GF-D8 (cell line): Measurements from ENCODE around the gene ZNF263.

Experiments
- DNase-seq: peaks from one replicate; lab custom pipeline; 2025; lab: John Stamatoyannopoulos, UW

Gene ZNF263

DNA sequence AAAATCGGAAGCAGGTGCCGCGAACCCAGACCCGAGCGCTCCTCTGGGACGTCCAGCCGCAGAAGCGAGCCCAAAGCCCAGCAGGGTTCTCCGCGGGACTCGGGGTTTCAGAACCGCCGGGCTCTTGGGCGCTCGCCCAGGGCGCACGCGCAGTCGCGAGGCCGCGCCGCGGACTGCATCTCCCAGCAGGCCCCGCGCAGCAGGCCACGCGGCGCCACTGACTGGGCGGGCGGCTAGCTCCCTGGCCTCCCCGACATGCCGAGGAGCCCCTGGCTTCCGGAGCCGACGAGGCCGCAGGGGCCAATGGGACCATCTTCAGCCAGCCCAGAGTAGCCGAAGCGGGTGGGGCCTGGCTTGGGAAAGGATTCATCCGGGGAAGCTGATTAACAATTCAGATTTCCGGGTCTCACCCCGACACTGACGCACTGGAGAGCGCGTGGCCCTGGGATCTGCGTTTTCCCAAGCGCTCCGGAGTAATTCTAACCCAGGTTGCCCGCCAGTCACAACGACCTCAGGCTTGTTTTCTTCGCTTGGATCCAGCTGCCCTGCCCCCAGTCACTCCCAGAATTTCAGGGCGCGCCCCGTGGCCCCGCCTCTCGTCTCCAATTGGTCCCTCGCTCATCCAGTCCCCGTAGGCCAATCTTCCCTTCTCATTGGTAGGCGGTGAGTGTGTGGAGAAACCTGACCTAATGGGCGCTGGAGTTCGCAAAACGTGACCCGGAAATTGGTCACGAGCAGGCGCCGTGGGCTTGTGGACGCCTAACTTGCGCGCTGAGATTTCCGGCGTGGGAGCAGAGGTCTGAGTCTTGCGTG is at the start of gene ZNF263:
Gene ZNF263 (plus strand): TSS at position 762 of the 813 bp plus-strand sequence. CDS start 328 bp downstream, outside the sequence.
- DNase-seq: peak; percentile 94

DNA sequence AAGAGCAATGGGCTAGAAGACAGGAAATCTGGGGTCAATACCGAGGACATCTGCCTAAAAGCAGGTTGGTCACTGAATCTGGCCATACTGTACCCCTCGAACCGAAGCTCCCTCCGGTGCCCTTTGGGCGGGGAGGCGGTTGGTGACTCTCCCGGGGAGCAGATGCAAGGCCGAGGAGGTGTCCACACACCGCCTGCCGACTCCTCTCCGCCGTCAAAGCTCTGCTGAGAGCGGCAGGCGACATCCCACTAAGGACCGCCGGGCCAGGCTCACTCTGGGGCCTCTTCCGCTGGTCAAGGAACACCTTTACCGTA is 48.8 kb upstream of the ZNF263 start:
- no peak for DNase-seq

DNA sequence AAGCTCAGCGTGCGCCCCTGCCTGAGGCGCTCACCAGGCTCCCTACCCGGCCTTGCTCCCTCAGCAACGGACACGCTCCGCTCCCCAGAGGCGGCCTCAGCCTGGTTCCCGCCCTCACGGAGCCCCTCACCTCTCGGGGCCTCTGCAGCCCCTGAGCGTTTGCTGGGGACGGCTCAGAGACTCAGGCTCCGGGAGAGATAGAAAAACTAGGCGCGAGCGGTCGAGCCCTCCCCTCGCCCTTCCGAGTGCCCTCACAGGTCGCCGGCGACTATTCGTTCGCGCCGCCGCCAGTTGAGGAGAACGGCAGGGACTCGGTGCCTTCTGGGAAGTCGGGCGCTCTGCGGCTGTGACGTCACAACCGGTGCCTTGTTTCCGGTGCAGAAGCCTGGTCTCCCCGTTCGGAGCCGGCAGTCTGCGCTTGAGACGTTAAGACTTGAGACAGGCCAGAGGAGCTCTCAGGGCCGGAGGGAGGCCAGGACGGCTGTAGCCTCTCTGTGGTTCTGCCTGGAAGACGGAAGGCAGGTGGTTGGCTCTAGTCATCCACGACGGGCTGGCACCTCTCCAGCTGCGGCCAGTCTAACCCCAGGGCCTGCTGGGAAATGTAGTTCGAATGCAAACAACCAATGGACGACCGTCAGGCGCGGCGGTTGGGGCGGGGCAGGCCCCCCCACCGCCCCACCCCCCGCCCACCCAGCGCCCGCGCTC is 48.3 kb upstream of the ZNF263 start, which contains the start of gene ZNF200:
Gene ZNF200 (minus strand): TSS at position 302 of the 705 bp plus-strand sequence. CDS start 1,403 bp downstream, outside the sequence.
- peak; percentile 80 for DNase-seq

DNA sequence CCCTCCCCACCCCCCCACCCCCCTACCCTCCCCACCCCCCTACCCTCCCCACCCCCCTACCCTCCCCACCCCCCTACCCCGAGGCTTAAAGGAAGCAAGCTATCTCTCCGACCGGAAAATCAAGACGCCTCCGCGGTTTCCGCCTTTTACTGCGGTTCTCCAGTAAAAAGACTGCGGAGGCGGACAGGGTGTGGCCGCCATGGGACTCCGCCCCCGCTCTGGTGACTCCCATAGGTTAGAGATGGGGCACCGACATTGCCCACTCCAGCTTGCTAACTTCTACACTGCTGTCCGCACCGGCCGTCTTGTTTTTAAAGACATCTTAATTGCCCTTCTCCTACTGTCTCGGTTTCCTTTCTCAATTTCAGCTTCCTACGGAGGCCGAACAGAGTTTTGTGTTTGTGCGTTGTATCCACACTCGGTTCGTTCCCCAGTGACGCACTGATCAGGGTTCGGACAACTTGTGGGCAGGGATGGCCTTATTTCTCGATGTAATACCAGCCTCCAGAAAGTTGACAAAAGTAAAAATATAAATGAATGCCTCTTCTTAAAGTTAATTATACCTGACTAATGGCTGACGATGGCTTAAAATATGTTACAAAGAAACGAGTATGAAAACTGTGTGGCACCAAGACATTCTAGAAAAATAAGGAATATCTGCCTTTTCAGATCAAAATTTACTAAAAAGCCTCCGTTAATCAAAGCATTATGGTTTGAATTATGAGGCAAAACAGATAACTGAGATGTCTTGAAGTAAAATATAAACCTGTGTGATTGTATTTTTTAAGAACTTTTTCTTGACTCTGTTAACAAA is 47.2 kb upstream of the ZNF263 start:
- DNase-seq: peak; percentile 32

DNA sequence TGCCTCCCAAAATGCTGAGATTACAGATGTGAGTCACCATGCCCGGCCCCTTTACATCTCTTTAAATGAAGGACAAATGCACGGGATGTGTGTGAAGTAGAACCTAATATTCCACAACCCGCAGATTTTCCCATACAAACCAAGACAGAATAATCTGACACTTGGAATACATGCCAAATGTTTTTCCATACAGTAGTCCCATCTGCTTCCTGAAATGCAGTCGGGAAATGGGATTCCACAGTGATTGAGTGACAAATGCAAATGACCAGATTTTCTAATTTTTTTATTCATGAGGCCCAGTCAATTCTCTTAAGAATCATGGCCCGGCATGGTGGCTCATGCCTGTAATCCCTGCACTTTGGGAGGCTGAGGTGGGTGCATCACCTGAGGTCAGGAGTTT is 41.5 kb upstream of the ZNF263 start:
- DNase-seq: no peak

DNA sequence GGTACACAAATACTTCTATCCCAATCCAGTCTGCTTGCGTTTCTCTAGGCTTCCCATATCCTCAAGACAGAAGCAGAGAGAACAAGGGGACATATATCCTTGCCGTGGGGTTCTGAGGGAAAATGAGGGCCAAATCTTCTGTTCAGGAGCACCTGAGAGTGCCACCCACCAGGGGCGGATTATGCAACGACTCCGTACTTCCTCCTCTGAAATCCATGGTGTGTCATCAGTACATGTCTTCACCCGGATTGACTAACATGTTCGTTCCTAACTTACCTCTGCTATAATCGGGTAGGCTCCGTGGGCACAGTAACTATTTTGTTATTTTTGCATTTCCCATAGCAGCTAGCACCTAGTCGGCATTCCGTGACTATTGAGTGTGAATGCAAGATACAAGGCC is 40.6 kb upstream of the ZNF263 start:
- DNase-seq: no peak

DNA sequence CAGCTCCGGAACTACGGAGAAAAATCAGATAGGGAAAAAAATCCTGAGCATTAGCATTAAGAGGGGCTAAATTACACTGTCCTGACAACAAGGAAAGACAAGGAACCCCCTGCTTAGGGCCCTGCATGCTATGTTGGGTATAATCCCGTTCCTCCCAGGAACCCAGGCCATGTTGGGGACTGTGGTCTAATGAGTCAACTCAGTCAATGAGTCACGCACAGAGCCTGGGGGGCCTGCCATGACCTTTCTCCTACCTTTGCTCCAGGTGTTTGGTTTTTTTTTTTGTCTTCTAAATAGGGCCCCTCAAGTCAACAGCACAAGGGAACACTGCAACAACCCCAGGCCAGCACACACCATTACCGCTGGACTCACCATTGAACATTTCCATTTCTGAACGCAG is 39.4 kb upstream of the ZNF263 start:
- no peak for DNase-seq

DNA sequence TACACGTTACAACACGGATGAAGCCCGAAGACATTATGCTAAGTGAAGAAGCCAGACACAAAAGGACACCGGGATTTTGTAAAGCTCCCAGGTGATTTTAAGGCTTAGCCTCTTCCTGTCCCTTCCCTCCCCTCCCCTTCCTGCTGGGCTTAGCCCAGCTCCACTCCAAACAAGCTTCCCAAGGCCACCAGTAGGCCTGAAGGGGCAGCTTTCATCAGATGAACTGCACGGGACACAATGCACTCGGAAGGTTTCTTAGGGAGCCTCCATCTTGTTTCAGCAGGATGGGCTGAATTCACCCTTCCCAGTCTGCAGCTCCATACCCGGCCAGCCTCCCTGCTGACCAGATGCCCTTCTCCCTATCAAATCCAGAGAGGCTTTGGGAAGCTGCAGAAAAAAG is 37.3 kb upstream of the ZNF263 start:
- no peak for DNase-seq

DNA sequence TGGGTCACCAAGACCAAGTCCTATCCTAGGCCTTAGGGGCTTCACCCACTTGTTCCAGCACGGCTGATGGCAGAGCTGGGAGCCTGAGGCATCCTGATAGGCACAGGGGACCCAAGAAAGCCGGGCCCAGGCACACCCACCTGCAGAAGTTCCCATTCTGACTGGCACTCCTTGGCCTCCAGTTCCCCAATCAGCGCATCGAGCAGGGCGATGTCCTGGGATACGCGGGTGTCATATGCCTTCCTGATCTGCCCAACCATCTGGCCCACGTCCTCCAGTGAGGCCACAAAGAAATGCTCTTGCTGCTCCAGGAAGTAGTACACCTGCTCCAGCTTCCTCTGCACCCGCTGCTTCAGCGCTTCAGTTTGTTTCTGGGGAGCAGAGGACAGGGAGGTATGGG is 36.4 kb upstream of the ZNF263 start:
- DNase-seq: peak; percentile 13

DNA sequence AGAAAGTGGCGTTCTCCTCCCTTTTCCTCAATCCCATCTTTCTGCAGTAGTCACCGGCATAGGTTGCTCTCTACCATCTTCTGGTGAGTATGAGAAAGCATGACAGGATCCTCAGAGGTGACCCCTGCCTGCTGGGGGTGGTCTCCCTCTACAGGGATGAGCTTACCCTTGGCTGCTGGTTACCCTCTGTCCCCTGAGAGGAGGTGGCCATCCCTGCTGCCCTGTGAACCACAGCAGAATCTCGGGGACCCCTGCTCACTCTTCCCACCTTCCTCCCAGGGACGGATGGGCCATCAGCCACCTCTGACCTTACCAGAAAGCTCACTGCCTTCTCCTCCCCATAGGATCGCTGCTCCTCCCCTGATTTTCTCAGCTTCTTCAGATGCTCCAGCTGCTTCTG is 34.7 kb upstream of the ZNF263 start:
- no peak for DNase-seq

DNA sequence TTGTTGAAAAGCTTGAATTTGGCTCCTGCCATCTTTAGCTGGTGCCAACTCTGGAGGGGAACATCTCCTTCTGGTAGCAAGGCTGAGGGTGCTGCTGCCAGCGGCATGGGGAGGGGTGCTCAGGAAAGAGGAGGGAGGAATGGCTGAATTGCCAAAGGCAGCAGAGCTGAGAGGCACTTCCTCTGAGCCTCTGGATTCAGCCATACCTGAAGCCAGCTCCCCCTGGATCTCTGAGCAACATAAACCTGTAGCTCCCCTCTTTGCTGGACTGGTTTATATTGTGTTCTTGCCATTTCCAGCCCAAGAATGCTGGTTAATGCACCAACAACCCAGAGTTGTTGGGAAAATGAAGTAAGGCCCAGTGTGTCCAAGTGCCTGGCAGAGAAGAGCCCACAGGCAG is 34.3 kb upstream of the ZNF263 start:
- DNase-seq: no peak

DNA sequence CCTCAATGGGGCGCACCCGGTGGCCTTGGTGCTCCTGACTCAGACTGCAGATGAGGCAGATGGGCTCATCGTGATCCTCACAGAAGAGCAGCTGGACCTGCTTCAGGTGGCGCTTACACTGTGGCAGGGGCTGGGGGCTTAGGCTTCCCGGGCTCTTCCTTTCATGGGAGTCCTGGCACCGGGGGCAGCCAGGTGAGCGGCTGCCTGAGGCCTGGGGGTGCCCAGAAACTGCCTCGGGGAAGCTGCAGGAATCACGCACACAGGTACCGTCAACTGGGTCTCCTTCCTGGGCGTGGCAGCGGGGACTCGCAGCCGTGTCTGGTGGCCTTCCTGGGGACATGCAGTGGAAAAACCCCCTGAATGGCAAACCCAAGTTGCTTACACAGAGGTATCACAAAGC is 33.8 kb upstream of the ZNF263 start:
- DNase-seq: no peak

DNA sequence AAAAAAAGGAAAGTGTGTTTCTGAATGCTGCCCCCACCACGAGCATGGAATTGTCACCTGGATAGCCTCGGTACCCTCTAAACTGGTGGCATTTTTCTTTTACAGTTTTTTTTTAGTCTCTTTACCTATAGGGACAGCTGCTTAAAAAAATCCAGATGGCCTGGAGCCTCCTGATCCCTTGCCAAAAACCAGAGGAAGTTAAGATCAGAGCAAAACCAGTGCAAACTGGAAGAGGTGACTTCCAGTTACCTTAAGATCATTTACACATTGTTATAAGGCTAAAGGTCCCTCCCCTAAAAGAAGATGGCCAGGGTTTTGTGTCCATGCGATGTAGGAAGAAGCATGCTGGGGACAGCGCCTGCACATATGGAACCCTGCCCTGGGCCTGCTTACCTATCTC is 30.3 kb upstream of the ZNF263 start:
- no peak for DNase-seq

DNA sequence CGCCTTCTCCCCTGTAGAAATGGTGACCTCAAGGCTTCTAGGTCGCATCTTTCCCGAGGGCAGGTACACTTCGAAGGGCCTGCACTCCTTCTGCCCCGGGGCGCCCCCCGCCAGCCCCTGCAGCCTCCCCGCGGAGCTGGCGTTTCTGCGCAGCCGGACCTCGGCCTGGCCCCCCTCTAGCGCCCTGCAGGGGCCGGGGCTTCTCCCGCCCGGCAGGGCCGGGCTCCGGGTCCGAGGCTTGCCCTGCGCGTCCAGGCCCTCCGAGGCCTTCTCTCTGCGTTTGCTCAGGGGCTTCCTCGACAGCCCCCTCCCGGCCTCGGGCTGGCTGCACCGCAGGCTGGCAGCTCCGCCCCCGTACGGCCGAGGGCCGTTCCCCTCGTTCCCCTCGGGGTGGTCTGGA is 29.0 kb upstream of the ZNF263 start:
- no peak for DNase-seq

DNA sequence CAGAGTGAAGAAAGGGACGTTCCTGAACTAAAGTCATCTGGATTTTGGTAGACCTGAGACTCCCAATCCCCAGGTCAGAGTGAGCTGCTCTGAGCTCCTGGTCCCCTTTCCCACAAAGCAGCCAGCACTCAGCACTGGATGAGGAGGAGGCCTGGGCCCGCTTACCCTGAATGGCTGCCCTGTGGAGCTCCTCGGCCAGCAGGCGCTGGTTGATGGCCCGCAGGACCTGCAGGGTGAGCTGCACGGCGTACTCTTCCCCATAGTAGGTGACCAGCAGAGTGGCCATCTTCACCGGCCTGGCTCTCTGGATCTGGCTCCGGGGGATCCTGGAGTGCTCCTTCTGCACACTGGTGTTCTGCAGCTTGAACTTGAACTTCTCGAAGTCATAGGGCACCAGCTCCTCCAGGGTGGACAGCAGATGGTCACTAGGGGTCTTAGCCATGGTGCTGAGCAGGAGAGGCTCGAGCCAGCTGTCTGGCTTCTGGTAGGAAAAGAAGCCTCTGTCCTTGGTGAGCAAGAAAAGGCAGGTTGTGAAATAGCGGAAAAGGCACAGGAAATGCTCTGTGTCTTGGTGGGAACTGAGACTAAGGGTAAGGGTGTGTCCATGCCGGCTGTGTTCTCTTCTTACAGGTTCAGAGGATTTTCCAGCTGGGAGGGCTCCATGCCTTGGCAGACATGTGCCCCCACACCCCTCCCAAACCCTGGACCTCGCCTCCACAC is 27.0 kb upstream of the ZNF263 start, which contains the start of gene MEFV:
Gene MEFV (minus strand): TSS at position 488 of the 720 bp plus-strand sequence. CDS start 46 bp downstream, at position 442.
- peak; percentile 62 for DNase-seq

DNA sequence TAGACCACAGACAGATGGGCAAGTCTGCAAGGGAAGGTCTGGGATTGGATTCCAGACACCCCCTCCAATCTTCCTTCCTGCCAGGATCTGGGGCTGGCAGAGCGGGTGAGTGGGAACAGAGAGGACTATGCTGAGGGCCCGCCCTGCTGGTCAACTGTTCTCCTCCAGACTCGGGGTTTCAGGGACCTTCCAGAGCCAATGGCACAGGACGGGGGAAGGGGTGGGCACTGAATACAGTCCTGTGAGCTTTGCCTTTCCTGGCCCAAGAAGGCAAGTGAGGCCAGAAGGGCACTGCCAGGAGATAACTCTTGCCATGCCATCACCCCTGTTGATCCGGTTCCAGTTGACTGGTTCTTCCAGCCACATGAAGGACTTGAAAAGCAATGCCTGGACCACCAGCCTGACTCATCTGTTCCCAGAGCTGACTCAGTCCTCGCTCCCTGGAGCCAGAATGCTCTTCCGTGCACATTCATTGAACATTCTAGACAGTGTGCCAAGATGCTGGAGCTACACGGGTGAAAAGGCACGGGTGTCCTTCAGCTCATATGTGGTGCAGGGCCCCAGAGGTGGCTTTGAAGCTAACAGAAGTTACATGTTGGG is 26.3 kb upstream of the ZNF263 start:
- DNase-seq: no peak

DNA sequence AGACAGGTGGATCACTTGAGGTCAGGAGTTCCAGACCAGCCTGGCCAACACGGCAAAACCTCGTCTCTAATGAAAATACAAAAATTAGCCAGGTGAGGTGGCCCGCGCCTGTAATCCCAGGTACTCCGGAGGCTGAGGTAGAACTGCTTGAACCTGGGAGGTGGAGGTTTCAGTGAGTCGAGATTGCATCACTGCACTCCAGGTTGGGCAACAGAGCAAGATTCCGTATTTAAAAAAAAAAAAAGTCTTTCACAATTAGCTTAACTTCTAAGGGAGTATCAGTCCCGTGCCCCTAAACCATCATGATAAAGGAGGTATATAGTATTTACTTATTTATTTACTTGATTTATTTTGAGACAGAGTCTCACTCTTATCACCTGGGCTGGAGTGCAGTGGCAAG is 23.5 kb upstream of the ZNF263 start:
- no peak for DNase-seq

DNA sequence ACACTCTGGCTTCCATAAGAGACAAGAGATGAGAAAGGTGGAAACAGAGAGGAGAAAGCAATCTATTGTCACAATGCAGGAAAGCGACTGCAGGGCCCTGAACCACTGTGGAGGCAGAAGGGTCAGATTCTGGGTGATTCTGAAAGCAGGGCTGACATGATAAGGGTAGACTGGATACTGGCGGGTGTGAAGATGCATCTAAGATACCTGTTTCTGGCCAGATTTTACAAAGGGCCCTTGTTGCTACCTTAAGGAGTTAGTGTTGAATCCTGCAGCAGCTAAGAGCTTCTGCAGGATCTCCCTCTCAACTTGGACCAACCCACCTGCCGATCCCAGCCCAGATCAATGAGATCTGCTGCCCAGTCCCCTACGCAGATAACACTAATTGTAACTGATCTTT is 20.8 kb upstream of the ZNF263 start:
- DNase-seq: no peak

DNA sequence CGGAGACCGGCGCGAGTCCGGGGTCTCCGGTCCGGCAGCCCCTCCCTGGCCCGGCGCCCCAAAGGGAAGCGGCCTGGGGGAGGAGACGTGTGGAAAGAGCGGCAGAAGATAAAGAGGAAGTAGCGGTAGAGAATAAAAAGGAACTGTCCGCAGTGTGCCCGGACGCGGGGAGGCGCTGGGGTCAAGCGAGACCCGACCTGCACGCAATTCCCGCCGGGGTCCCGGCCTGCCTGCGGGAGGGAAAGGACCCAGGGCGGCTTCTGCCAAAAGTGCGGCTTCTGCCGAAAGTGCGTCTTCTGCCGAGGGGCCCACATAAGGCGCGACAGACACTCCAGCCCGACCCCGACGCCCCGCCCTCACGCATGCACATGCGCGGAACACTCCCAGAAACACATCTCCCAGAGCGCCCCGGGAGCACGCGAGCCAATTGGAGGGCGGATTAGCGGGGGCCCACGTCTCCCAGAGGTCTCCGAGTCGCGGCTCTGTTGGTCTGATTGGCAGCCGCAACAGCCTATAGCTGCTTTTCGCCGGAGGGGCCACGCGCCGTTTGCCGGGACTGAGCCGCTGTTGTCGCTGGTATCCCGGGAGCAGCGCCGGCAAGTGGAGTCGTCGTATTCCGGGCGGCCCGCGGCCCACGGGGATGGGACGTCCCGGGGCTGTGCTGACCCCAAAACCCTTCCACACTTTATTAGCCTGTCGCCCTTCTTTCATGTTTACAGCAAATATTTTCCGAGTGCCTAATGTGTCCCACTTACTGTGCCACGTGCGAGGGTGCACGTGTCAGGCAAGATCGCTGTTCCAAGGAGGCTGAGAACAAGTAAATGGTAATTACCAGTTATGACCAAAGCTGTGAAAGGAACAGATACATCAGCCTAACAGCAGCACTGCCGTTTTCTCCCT is 18.9 kb upstream of the ZNF263 start:
- DNase-seq: peak; percentile 94

DNA sequence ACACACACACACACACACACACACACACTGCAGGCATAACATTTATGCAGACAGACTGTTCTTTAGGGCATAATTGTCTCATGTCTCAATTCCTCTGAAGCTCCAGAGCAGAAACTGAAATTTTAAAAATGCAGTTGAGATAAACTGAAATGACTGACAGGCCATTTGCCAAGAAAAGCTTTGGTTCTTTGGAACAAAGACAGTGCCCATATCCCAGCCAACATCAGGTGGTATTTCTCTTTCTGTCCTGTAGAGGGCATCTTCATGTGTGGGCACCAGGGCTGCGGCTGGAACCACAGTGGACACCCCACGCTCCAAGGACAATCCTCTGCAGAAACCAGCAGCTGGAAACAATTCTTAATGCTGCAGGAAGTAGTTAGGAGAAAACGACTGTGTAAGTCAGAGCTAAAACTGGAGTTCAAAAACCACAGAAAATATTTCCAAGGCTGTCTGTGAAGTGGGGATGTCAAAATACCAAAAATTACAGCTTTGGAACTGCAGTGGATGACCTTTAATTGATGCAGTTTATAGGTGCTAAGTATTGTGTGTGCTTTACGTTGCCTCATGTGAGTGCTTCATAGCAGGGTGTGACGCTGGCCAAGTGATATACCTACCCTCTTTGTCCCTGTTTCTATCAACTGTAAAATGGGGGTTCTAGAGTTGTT is 16.3 kb upstream of the ZNF263 start:
- peak; percentile 1 for DNase-seq
